Lower lobe of right lung (tissue), 2 donors: ENCODE data around the gene GRM5. TPM values are rescaled to one million over a fixed set of nuclear protein-coding genes. Genes with fewer than 3 reads are reported as not detected.

ENCODE experiments used
- ATAC-seq, 2 donors: fragments of 200-7000 bp; cut with Tn5 transposase; one replicate each; pipeline ENCODE4 v1.9.1; 2020 to 2022; ENCODE audit warnings: mild to moderate bottlenecking in 2 of 2, moderate library complexity in 2 of 2
- DNase-seq: peaks from one replicate; pipeline ENCODE4 v3.0.0-alpha.2; 2020
- H3K27ac ChIP-seq: fragments of 200-600 bp; one replicate; pipeline ENCODE4 v1.8.0; 2022
- H3K27me3 ChIP-seq: fragments of 200-600 bp; one replicate; pipeline ENCODE4 v1.8.0; 2022; ENCODE audit warnings: low read depth
- H3K36me3 ChIP-seq: fragments of 200-600 bp; one replicate; pipeline ENCODE4 v1.8.0; 2022; ENCODE audit warnings: mild to moderate bottlenecking
- H3K4me1 ChIP-seq: fragments of 200-600 bp; one replicate; pipeline ENCODE4 v1.8.0; 2022
- H3K4me3 ChIP-seq: fragments of 200-600 bp; one replicate; pipeline ENCODE4 v1.8.0; 2022; ENCODE audit warnings: mild to moderate bottlenecking
- H3K9me3 ChIP-seq: fragments of 200-600 bp; one replicate; pipeline ENCODE4 v1.8.0; 2022
- intact Hi-C: fragments of 100-400 bp; cut with DNase I; formaldehyde crosslinking; loops from one replicate; pipeline ENCODE4 v1.11.0; 2022
- total RNA-seq: library from RNA; stranded (reverse); fragmentation: NEBNext Ultra II Directional; extraction: Animal tissue kit (Norgen Biotek cat#: 25700); gene quantifications from one replicate; pipeline ENCODE4 v1.2.1, GENCODE V29; 2021
- TF ChIP-seq, protein P1 (sequence below): fragments of 200-600 bp; IDR thresholded peaks from one replicate; pipeline ENCODE4 v1.8.0; 2022; ENCODE audit warnings: antibody characterized with exemption, mild to moderate bottlenecking
- donor health status: DM: no; HTN: yes; CAD: no; lungs with severe emphysema.

GRM5 gene
- total RNA-seq, 1 donor from 2014 or later: 0.21 TPM

DNA sequence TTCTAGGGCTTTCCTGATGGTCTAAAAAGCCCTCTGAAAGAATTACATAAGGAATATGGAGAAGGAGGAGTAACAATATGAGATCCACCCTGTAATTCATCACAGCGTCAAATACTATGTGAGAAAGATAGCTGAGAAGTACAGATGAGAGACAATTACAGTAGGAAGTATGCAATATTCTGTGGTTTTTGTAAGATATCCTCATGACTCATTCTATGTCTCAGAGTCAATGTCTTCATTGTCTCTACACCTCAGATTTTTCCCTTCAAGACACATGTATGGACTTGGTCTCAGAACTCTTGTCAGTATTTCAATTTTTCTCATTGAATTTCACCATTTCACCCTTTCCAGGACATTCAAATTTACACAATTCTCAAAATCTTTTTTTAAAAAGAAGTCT is 385.0 kb downstream of the GRM5 start:
- Histone ChIP-seq H3K9me3 (no peaks in the 10 kb centered on the region), H3K27me3 (no peaks in the 10 kb centered on the region), H3K4me3 (no peak overlapping the region), H3K36me3 (no peaks in the 10 kb centered on the region), H3K4me1 (no peaks in the 10 kb centered on the region), H3K27ac (no peak overlapping the region)
- DNase-seq: no peak
- TF ChIP-seq, protein P1, sequence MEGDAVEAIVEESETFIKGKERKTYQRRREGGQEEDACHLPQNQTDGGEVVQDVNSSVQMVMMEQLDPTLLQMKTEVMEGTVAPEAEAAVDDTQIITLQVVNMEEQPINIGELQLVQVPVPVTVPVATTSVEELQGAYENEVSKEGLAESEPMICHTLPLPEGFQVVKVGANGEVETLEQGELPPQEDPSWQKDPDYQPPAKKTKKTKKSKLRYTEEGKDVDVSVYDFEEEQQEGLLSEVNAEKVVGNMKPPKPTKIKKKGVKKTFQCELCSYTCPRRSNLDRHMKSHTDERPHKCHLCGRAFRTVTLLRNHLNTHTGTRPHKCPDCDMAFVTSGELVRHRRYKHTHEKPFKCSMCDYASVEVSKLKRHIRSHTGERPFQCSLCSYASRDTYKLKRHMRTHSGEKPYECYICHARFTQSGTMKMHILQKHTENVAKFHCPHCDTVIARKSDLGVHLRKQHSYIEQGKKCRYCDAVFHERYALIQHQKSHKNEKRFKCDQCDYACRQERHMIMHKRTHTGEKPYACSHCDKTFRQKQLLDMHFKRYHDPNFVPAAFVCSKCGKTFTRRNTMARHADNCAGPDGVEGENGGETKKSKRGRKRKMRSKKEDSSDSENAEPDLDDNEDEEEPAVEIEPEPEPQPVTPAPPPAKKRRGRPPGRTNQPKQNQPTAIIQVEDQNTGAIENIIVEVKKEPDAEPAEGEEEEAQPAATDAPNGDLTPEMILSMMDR: no peak
- ATAC-seq: no peak
- intact Hi-C loops: no loop called here

DNA sequence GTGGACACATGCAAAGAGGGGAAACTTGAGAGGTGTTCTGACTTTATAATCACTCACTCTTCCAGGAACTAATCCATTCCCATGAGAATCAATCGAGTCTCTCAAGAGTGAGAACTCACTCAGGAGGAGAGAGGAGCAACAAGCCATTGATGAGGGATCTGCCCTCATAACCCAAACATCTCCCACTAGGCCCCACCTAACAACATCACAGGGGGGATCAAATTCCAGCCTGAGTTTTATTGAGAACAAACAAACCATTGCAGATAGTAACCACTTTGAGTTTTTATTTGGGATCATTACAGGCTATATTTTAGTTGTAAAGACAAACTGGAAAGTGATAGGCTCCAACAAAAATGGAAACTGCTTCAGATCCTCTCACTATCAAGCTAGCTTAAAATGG is 399.4 kb downstream of the GRM5 start:
- Histone ChIP-seq H3K4me3 (no peak overlapping the region), H3K4me1 (no peaks in the 10 kb centered on the region), H3K9me3 (no peaks in the 10 kb centered on the region), H3K27ac (no peak overlapping the region), H3K27me3 (no peaks in the 10 kb centered on the region), H3K36me3 (no peaks in the 10 kb centered on the region)
- TF ChIP-seq, protein P1: no peak
- intact Hi-C loops: no loop called here
- DNase-seq: no peak
- no peak for ATAC-seq

DNA sequence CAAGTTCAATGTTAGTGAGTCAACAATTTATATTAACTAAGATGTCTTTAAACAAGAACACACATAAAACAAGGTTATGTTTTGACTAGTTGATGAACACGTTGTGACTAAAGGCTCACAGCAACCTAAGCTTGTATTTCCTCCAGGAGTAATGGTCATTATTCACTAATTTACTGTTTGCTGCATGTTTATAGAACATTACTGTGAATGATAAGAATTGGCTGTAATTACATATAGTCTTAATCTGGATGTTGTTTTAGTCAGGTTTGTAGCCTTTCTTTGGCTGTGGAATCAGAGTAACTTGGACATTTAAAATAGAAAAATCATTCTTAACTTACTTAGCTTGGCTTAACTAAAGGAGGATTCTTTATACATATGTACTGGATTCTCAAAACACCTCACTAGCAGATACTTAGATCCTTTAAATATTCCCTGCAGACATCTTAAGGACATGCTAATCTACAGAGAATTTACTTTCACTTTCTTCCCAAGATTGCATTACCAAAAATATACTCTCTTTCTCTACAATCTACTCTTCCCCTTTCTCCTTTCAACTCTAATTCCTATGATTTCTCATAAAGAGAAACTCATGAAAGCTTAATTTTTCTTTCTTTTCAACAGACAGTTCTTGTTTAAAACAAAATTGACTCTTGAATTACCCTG is 408.6 kb downstream of the GRM5 start:
- no peak for DNase-seq
- H3K4me3 ChIP-seq: no peak overlapping the region

DNA sequence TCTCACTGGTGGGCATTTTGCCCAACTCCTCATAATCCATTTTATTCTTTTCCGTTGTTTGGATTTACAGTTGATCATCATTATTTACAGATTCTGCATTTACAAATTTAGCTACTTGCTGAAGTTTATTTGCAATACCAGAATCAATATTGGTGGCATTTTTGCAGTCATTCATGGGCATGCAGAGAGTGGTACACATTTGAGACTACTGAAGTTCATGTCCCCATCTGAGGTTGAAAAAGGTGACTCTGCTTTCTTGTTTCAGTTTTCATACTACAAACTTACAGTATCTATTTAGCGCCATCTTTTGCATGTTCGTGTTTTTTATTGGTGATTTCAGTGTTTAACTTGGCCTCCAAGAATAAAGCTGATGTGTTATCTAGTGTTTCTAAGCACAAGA is 409.5 kb downstream of the GRM5 start:
- H3K27me3 ChIP-seq: no peaks in the 10 kb centered on the region
- no peak overlapping the region for H3K4me3 ChIP-seq
- TF ChIP-seq, protein P1: no peak
- no peaks in the 10 kb centered on the region for H3K36me3 ChIP-seq
- intact Hi-C loops: no loop called here
- H3K9me3 ChIP-seq: no peaks in the 10 kb centered on the region
- DNase-seq (no peak), ATAC-seq (no peak)
- H3K4me1 ChIP-seq: no peaks in the 10 kb centered on the region
- no peak overlapping the region for H3K27ac ChIP-seq

More for the DNA sequence above, 408.6 kb downstream of the GRM5 start:
- H3K4me1 ChIP-seq: no peaks in the 10 kb centered on the region
- H3K27me3 ChIP-seq: no peaks in the 10 kb centered on the region
- H3K9me3 ChIP-seq: no peaks in the 10 kb centered on the region
- H3K27ac ChIP-seq: no peak overlapping the region
- TF ChIP-seq, protein P1: no peak
- H3K36me3 ChIP-seq: no peaks in the 10 kb centered on the region
- ATAC-seq: no peak
- intact Hi-C loops: no loop called here

DNA sequence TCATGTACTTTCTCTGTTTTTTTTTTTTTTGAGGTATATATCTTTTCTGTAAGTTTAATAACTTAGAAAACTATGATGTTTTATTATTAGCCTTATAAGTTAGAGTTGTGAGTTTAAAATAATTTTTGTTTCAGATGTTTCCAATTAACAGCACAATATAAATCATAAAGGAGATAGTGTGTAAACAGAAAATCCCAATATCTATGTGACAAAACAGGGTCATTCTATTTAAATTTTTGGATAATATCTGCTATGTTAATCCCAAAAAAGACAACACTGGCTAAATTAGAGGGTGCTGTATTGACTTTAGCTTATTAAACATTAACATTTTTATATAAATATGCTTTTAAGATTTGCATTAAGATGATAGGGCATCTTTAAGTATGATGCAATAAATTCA is 410.1 kb downstream of the GRM5 start:
- no peak overlapping the region for H3K4me3 ChIP-seq
- no peak for ATAC-seq
- TF ChIP-seq, protein P1: no peak

More for the DNA sequence above, 410.1 kb downstream of the GRM5 start:
- Histone ChIP-seq H3K27ac (no peak overlapping the region), H3K27me3 (no peaks in the 10 kb centered on the region), H3K36me3 (no peaks in the 10 kb centered on the region), H3K9me3 (no peaks in the 10 kb centered on the region), H3K4me1 (no peaks in the 10 kb centered on the region)
- intact Hi-C loops: no loop called here
- no peak for DNase-seq
